Measurements from ENCODE around the gene ZCCHC10. TPM values are rescaled to one million over a fixed set of nuclear protein-coding genes. Genes with fewer than 3 reads are reported as not detected.
A peak's percentile ranks its signal among the peaks of the same experiment; 100 is the strongest.

ZCCHC10 gene
- total and polyA plus RNA-seq, 2 of the 4 experiments (the other 2 are of a cell fraction), result 4.1 to 20.4 TPM

GRCh38 chr5:133051061-133051541, 24.8 kb upstream of the ZCCHC10 start:
- Histone ChIP-seq H3K4ac (ENCODE audit: low read depth, low read length) (peak overlapping the region; percentile 99), H2AK9ac (replicated peaks; ENCODE audit: low read depth, low read length, poor library complexity) (peak overlapping the region; percentile 96), H3K27me3 (ENCODE audit: control insufficient read depth, insufficient read depth, low read length) (no peaks in the 10 kb centered on the region), H2AK5ac (ENCODE audit: low read depth, low read length) (peak overlapping the region; percentile 90), H3K4me2 (ENCODE audit: low read depth, low read length) (peak overlapping the region; percentile 92), H3K9ac (ENCODE audit: low read depth, low read length) (peak overlapping the region; percentile 91), H3K4me1 (ENCODE audit: control insufficient read depth, insufficient read depth, low read length) (peaks cover 5% of the 10 kb centered on the region), H3K14ac (replicated peaks; ENCODE audit: low read depth, low read length) (peak overlapping the region; percentile 99), H4K91ac (ENCODE audit: insufficient read depth, low read depth, low read length) (peak overlapping the region; percentile 96), H3K79me1 (ENCODE audit: low read depth in 1 of 2, low read length in 2 of 2) (peaks cover 15 to 36% of the 10 kb centered on the region in 2 experiments), H3K27ac (ENCODE audit: insufficient read depth, low read length) (peak overlapping the region; percentile 93), H2BK20ac (ENCODE audit: low read depth, low read length) (no peak overlapping the region), H4K8ac (ENCODE audit: low read depth in 2 of 2, low read length in 2 of 2) (peak overlapping the region; percentile 99), H2AFZ (replicated peaks; ENCODE audit: low read length, poor library complexity) (peak overlapping the region; percentile 96), H3K9me3 (ENCODE audit: control insufficient read depth, insufficient read depth, low read length) (no peaks in the 10 kb centered on the region), H2BK15ac (ENCODE audit: low read depth, low read length) (0 out of 3 replicates have a peak overlapping the region, but pooled peaks have one; percentile 1), H3K9me1 (ENCODE audit: insufficient read depth, low read length) (peaks cover 14% of the 10 kb centered on the region), H2BK120ac (ENCODE audit: low read depth, low read length) (peak overlapping the region; percentile 82), H3K18ac (ENCODE audit: low read depth, low read length) (peak overlapping the region; percentile 56), H3K23ac (ENCODE audit: low read depth, low read length) (peak overlapping the region; percentile 100), H3K4me3 (ENCODE audit: insufficient read depth, low read depth, low read length) (peak overlapping the region; percentile 51), H4K20me1 (ENCODE audit: insufficient read depth, low read length) (peaks cover 39% of the 10 kb centered on the region), H4K5ac (ENCODE audit: low read depth, low read length) (peak overlapping the region; percentile 80), H2BK5ac (ENCODE audit: low read depth, low read length, poor library complexity, severe bottlenecking) (peak overlapping the region; percentile 92), H3K36me3 (ENCODE audit: control insufficient read depth, insufficient read depth, low read length) (no peaks in the 10 kb centered on the region), H3K56ac (ENCODE audit: extremely low read depth, insufficient read depth, low read length) (peak overlapping the region; percentile 97)
- intact Hi-C loops (cut with micrococcal nuclease), result loop anchor here (2.0 kb wide), 2 partner anchors 24 to 88 kb away; partner anchors contain the start of genes AFF4 and ZCCHC10
- POLR2A ChIA-PET (ENCODE audit: unreplicated experiment), result no interaction called here
- ATAC-seq (ENCODE audit: low read depth) (no peak), DNase-seq (no peak)
- no peak for TF ChIP-seq MAFK (IDR thresholded peaks at IDR 0.05; ENCODE audit: low read depth, low read length)
- no peak for TF ChIP-seq ELK1 (IDR thresholded peaks at IDR 0.05; ENCODE audit: borderline replicate concordance, low read depth, low read length)
- no peak for TF ChIP-seq CEBPB (IDR thresholded peaks at IDR 0.05; ENCODE audit: low read depth, low read length)
- no peak for TF ChIP-seq NFE2L2 (IDR thresholded peaks at IDR 0.05; ENCODE audit: low read depth, low read length)
- no peak for TF ChIP-seq MAZ (IDR thresholded peaks at IDR 0.05; ENCODE audit: borderline replicate concordance, low read depth, low read length)
- no peak for TF ChIP-seq USF2 (IDR thresholded peaks at IDR 0.05; ENCODE audit: low read depth, low read length)
- CTCF ChIA-PET, result interaction anchor here (0.6 kb wide), 1 partner anchor 219 kb away, joined by 3 read pairs; no protein-coding TSS in a partner anchor
- BruUV-seq (replicated peaks), result TSS peak; percentile 91
- in situ Hi-C loops (cut with MboI; ENCODE audit: low sequenced_read_pairs), result no loop called here
- dilution Hi-C loops (cut with HindIII; ENCODE audit: low sequenced_read_pairs, unreplicated experiment), result no loop called here
- WGBS, 2 experiments (ENCODE audit: extremely low coverage in 2 of 2, insufficient read length in 1 of 2), result 0% methylated on average over 1 of the region's 15 CpGs; no CpG with 5 or more reads in 1 of the 2 experiments
